H1 (cell line): ENCODE measurements around the gene STIM2. TPM values are rescaled to one million over a fixed set of nuclear protein-coding genes. Genes with fewer than 3 reads are reported as not detected.

ENCODE experiments used
- CTCF ChIA-PET: fragments of 300-600 bp; sonication (Branson Sonifier 250); formaldehyde crosslinking; loops from one replicate; lab custom pipeline; 2021; ENCODE audit not compliant: partially characterized antibody; lab: Charles Lee
- POLR2A ChIA-PET: fragments of 300-600 bp; sonication (Branson Sonifier 250); formaldehyde crosslinking; loops from one replicate; lab custom pipeline; 2021; ENCODE audit warnings: inconsistent platforms; ENCODE audit not compliant: partially characterized antibody; lab: Charles Lee
- DNase-seq, 2 experiments: peaks; one replicate each; pipeline versions ENCODE4 v3.0.0 to v3.0.0-alpha.2; 2010 to 2022; ENCODE audit warnings: low spot score in 2 of 2, low read depth in 1 of 2, mixed read lengths in 1 of 2
- FAIRE-seq: peaks from 2 replicates; lab custom pipeline; 2011; peaks lifted over from hg19 to GRCh38; lab: Jason Lieb, UNC
- H2AFZ ChIP-seq: 2 replicates; pipeline ENCODE4 v1.8.1; 2012; ENCODE audit warnings: low read length, inconsistent platforms
- H2AK5ac ChIP-seq: 2 replicates; pipeline ENCODE4 v1.6.1; 2013; ENCODE audit warnings: low read depth, low read length
- H2BK120ac ChIP-seq: replicated peaks from 2 replicates; pipeline ENCODE3; 2013; ENCODE audit warnings: low read depth, low read length, inconsistent platforms
- H2BK12ac ChIP-seq: 2 replicates; pipeline ENCODE4 v1.6.1; 2013; ENCODE audit warnings: low read depth, low read length
- H2BK15ac ChIP-seq: 2 replicates; pipeline ENCODE4 v1.6.1; 2013; ENCODE audit warnings: low read length
- H2BK20ac ChIP-seq: 2 replicates; pipeline ENCODE4 v1.6.1; 2013; ENCODE audit warnings: low read length
- H2BK5ac ChIP-seq: 2 replicates; pipeline ENCODE4 v1.6.1; 2013; ENCODE audit warnings: low read depth, low read length
- H3K14ac ChIP-seq: 2 replicates; pipeline ENCODE4 v1.6.1; 2013; ENCODE audit warnings: inconsistent platforms; ENCODE audit not compliant: insufficient read length
- H3K18ac ChIP-seq: 2 replicates; pipeline ENCODE4 v1.6.1; 2013; ENCODE audit warnings: low read length; ENCODE audit errors: extremely low read depth
- H3K23ac ChIP-seq: 2 replicates; pipeline ENCODE4 v1.6.1; 2013; ENCODE audit warnings: inconsistent platforms; ENCODE audit not compliant: insufficient read length
- H3K23me2 ChIP-seq: 2 replicates; pipeline ENCODE4 v1.6.1; 2013; ENCODE audit warnings: low read depth, low read length
- H3K27ac ChIP-seq: 2 replicates; pipeline ENCODE4 v1.6.1; 2011; ENCODE audit warnings: low read depth, low read length, inconsistent platforms
- H3K27me3 ChIP-seq, 4 experiments: replicated peaks in 1 of 4; 1 replicate in 1 of 4; 2 replicates in 3 of 4; pipeline versions ENCODE4 v1.6.1 to v1.8.1; 2011 to 2013; ENCODE audit warnings: low read length in 3 of 4, mild to moderate bottlenecking in 3 of 4, inconsistent platforms in 2 of 4, mixed read lengths in 2 of 4, moderate library complexity in 1 of 4; ENCODE audit not compliant: control insufficient read depth in 3 of 4, insufficient read depth in 3 of 4; ENCODE audit errors: extremely low read depth in 1 of 4
- H3K36me3 ChIP-seq, 4 experiments: 2 replicates each; pipeline versions ENCODE4 v1.6.1 to v1.8.1; 2011 to 2013; ENCODE audit warnings: mild to moderate bottlenecking in 4 of 4, low read length in 3 of 4, moderate library complexity in 2 of 4, control low read depth in 1 of 4, inconsistent platforms in 1 of 4; ENCODE audit not compliant: insufficient read depth in 4 of 4, control insufficient read depth in 2 of 4
- H3K4ac ChIP-seq: replicated peaks from 2 replicates; pipeline ENCODE3; 2013; ENCODE audit warnings: low read length, low read depth, mixed read lengths, inconsistent platforms; ENCODE audit not compliant: insufficient read length
- H3K4me1 ChIP-seq, 4 experiments: replicated peaks in 1 of 4; 1 replicate in 1 of 4; 2 replicates in 3 of 4; pipeline versions ENCODE4 v1.6.1 to v1.8.1; 2011 to 2013; ENCODE audit warnings: low read length in 3 of 4, inconsistent platforms in 2 of 4, mixed read lengths in 1 of 4; ENCODE audit not compliant: insufficient read depth in 4 of 4, control insufficient read depth in 3 of 4
- H3K4me2 ChIP-seq, 2 experiments: 2 replicates each; pipeline versions ENCODE4 v1.6.1 to v1.8.1; 2011 to 2013; ENCODE audit warnings: low read depth in 2 of 2, low read length in 2 of 2, control low read depth in 1 of 2, inconsistent platforms in 1 of 2, mild to moderate bottlenecking in 1 of 2; ENCODE audit not compliant: insufficient read depth in 1 of 2
- H3K4me3 ChIP-seq, 4 experiments: fragments of 200-600, 300-600 bp in 1 of 4; sonication (generic), shearing (Covaris generic), sonication (Bioruptor Twin) in 1 of 4; 2 replicates each; pipeline versions ENCODE4 v1.5.1 to v1.8.1; 2011 to 2016; ENCODE audit warnings: low read length in 4 of 4, low read depth in 3 of 4, control low read depth in 2 of 4, inconsistent platforms in 2 of 4, mild to moderate bottlenecking in 2 of 4, mixed read lengths in 1 of 4, moderate library complexity in 1 of 4; ENCODE audit not compliant: insufficient read depth in 2 of 4; ENCODE audit errors: extremely low read depth in 1 of 4
- H3K56ac ChIP-seq: replicated peaks from 2 replicates; pipeline ENCODE3; 2013; ENCODE audit warnings: low read depth, mild to moderate bottlenecking, mixed read lengths, low read length, inconsistent platforms; ENCODE audit not compliant: insufficient read length
- H3K79me1 ChIP-seq: 2 replicates; pipeline ENCODE4 v1.6.1; 2013; ENCODE audit warnings: low read depth, low read length, control low read depth
- H3K79me2 ChIP-seq, 2 experiments: 2 replicates each; pipeline versions ENCODE4 v1.6.1 to v1.8.1; 2012 to 2013; ENCODE audit warnings: low read length in 2 of 2, mild to moderate bottlenecking in 2 of 2, inconsistent platforms in 1 of 2; ENCODE audit not compliant: insufficient read depth in 2 of 2, control insufficient read depth in 1 of 2
- H3K9ac ChIP-seq, 4 experiments: replicated peaks in 1 of 4; 1 replicate in 1 of 4; 2 replicates in 3 of 4; pipeline versions ENCODE4 v1.6.1 to v1.8.1; 2011 to 2013; ENCODE audit warnings: low read depth in 3 of 4, low read length in 3 of 4, control low read depth in 2 of 4, mild to moderate bottlenecking in 2 of 4, moderate library complexity in 2 of 4, inconsistent platforms in 1 of 4; ENCODE audit errors: extremely low read depth in 1 of 4
- H3K9me3 ChIP-seq, 2 experiments: 2 replicates each; pipeline versions ENCODE4 v1.6.1 to v1.8.1; 2012 to 2013; ENCODE audit warnings: mild to moderate bottlenecking in 2 of 2, moderate library complexity in 2 of 2, control low read depth in 1 of 2, inconsistent platforms in 1 of 2, low read depth in 1 of 2, low read length in 1 of 2, mixed read lengths in 1 of 2; ENCODE audit not compliant: insufficient read depth in 2 of 2
- H4K20me1 ChIP-seq, 2 experiments: replicated peaks in 1 of 2; 2 replicates each; pipeline versions ENCODE3 to v1.8.1; 2011 to 2013; ENCODE audit warnings: inconsistent platforms in 2 of 2, low read length in 2 of 2, mild to moderate bottlenecking in 1 of 2; ENCODE audit not compliant: insufficient read depth in 2 of 2, control insufficient read depth in 1 of 2
- H4K5ac ChIP-seq: 2 replicates; pipeline ENCODE4 v1.6.1; 2013; ENCODE audit warnings: low read length, low read depth, mixed read lengths, inconsistent platforms; ENCODE audit not compliant: insufficient read length
- H4K8ac ChIP-seq: 2 replicates; pipeline ENCODE4 v1.8.0; 2013; ENCODE audit warnings: mild to moderate bottlenecking, moderate library complexity, low read length, inconsistent platforms; ENCODE audit not compliant: insufficient read depth; ENCODE audit errors: extremely low read depth
- H4K91ac ChIP-seq: replicated peaks from 2 replicates; pipeline ENCODE3; 2013; ENCODE audit warnings: low read length, mixed read lengths, inconsistent platforms; ENCODE audit not compliant: insufficient read length
- EZH2 ChIP-seq: fragments of 200-600 bp; sonication (generic); IDR thresholded peaks from 2 replicates; pipeline ENCODE4 v1.7.1; 2012; ENCODE audit warnings: low read depth, mild to moderate bottlenecking, moderate library complexity, low read length, inconsistent platforms; ENCODE audit not compliant: severe bottlenecking
- KDM1A ChIP-seq: fragments of 200-600, 300-600 bp; sonication (generic); IDR thresholded peaks from 2 replicates; pipeline ENCODE4 v1.7.1; 2016; ENCODE audit warnings: mild to moderate bottlenecking, low read length, borderline replicate concordance
- KDM5A ChIP-seq: fragments of 200-600 bp; IDR thresholded peaks from 2 replicates; pipeline ENCODE4 v1.7.1; 2012; ENCODE audit warnings: mild to moderate bottlenecking, low read length, inconsistent platforms, mixed read lengths
- MAFK ChIP-seq: IDR thresholded peaks from 2 replicates; pipeline ENCODE4 v1.6.1; 2012; ENCODE audit warnings: low read depth, mild to moderate bottlenecking, improper control_type of control experiment, low read length
- RXRA ChIP-seq: IDR thresholded peaks from 2 replicates; pipeline ENCODE4 v1.6.1; 2011; ENCODE audit warnings: low read depth, mild to moderate bottlenecking, low read length, moderate library complexity; ENCODE audit not compliant: insufficient read depth
- SIX5 ChIP-seq: IDR thresholded peaks from 2 replicates; pipeline ENCODE4 v1.6.1; 2011; ENCODE audit warnings: mild to moderate bottlenecking, low read depth, low read length
- WGBS, 2 experiments: shearing (Covaris generic) in 1 of 2; methylation state at CpG; one replicate each; pipeline versions ENCODE4 v1.1.6 to v1.1.7; 2013 to 2015; ENCODE audit warnings: low lambda C conversion rate in 2 of 2, mixed read lengths in 2 of 2, inconsistent platforms in 1 of 2, low coverage in 1 of 2, missing lambda C conversion rate in 1 of 2; ENCODE audit not compliant: insufficient replicate concordance in 2 of 2, insufficient coverage in 1 of 2, insufficient read length in 1 of 2; ENCODE audit errors: extremely low coverage in 1 of 2, missing lambda C conversion rate in 1 of 2; 5-methylcytosine and 5-hydroxymethylcytosine counted together
- polyA plus RNA-seq, 7 experiments: library from polyadenylated mRNA; depleted of rRNA in 3 of 7; stranded (reverse) in 5 of 7; unstranded in 2 of 7; fragments of >200 nt in 5 of 7; fragments of 200-250 nt in 2 of 7; gene quantifications; 1 replicate in 5 of 7; 2 replicates in 1 of 7; 4 replicates in 1 of 7; pipeline versions ENCODE4 v1.2.1 to v1.2.3, GENCODE V29; 2011 to 2013; ENCODE audit warnings: missing spikeins in 2 of 7, mixed read lengths in 2 of 7
- total RNA-seq: library from RNA; stranded (reverse); fragmentation: NEBNext Ultra II Directional; extraction: Animal tissue kit (Norgen Biotek cat#: 25700); gene quantifications from 2 replicates; pipeline ENCODE4 v1.2.1, GENCODE V29; 2021

STIM2 gene
- total and polyA plus RNA-seq, 2 of the 8 experiments (the other 6 are each of a cell fraction or from before 2014, with no cell fraction given) = 22.9 to 23.0 TPM

DNA sequence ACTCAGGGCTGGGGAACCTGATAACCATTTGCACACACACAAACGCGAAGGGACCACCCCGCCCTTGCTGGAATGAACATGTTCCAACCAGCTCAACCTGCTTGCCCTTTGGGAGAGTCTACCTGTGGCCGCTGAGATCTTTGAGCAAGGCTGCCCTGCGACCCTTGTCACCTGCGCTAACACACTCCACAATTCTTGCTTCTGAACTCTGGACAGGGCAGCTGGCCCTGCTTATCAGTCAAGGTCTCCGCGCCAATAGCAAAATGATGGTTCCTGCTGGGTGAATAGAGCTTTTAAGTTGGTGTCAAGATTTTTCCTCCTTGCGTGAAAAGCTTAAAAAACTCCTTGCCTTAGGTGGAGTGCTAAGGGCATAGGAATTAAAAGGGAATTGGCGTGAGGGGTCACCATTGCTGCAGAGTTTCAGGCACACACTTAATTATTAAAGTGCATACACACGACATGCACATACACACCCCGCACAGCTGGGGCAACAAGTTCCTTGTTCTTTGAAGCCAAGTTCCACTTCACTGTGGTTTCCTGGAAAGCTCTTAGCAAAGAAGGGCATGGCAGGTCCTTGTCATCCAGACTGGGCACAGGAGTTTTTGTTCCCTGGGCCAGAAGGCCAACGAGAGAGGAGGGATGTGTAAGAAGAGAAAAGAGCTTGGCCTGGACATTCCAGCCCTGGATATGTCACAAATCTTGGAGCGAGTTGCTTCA, 207.7 kb downstream of the STIM2 start:
- H3K27me3 ChIP-seq = no peaks in the 10 kb centered on the region; a peak in 1 of 7 replicates
- POLR2A ChIA-PET = no interaction called here
- no peak overlapping the region for H3K27ac ChIP-seq
- CTCF ChIA-PET = interaction anchor here (0.7 to 1.8 kb wide), 8 partner anchors 10 to 250 kb away, joined by 3 to 10 read pairs (median 4); no protein-coding TSS in a partner anchor
- no peak overlapping the region for H2BK20ac ChIP-seq
- no peaks in the 10 kb centered on the region for H3K4me1 ChIP-seq
- no peak for FAIRE-seq
- H2BK12ac ChIP-seq = no peak overlapping the region
- no peak overlapping the region for H3K4me2 ChIP-seq
- H3K9me3 ChIP-seq = no peaks in the 10 kb centered on the region
- no peak overlapping the region for H4K5ac ChIP-seq
- no peak overlapping the region for H3K9ac ChIP-seq
- no peaks in the 10 kb centered on the region for H3K79me1 ChIP-seq
- H2BK120ac ChIP-seq = no peak overlapping the region
- H2BK15ac ChIP-seq = peak overlapping the region; percentile 5; the same call in 1 of the 2 replicates
- no peak overlapping the region for H3K18ac ChIP-seq
- H3K36me3 ChIP-seq = no peaks in the 10 kb centered on the region
- no peak overlapping the region for H3K4me3 ChIP-seq
- H2AFZ ChIP-seq = no peak overlapping the region
- WGBS, 2 experiments = 92% methylated on average over 14 of the region's 14 CpGs; no CpG with 5 or more reads in 1 of the 2 experiments
- no peak overlapping the region for H3K4ac ChIP-seq
- H2AK5ac ChIP-seq = no peak overlapping the region
- H4K91ac ChIP-seq = no peak overlapping the region
- H3K23ac ChIP-seq = no peak overlapping the region
- H3K23me2 ChIP-seq = no peaks in the 10 kb centered on the region
- no peak overlapping the region for H2BK5ac ChIP-seq
- H3K79me2 ChIP-seq = no peaks in the 10 kb centered on the region
- H3K14ac ChIP-seq = no peak overlapping the region
- H4K20me1 ChIP-seq = no peaks in the 10 kb centered on the region
- H3K56ac ChIP-seq = no peak overlapping the region
- DNase-seq = peak in 1 of 2 experiments; percentile 14
- no peak overlapping the region for H4K8ac ChIP-seq
- no peak for TF ChIP-seq KDM5A
- TF ChIP-seq EZH2 = no peak
- TF ChIP-seq MAFK = no peak
- no peak for TF ChIP-seq RXRA
- no peak for TF ChIP-seq KDM1A
- TF ChIP-seq SIX5 = no peak
